HG02588 (cell line): Measurements from ENCODE around the gene TYW5.

Experiments used
- ATAC-seq: cut with Tn5 transposase; IDR thresholded peaks from one replicate; pipeline ENCODE4 v1.9.1; 2021; ENCODE audit warnings: mild to moderate bottlenecking, moderate library complexity; ENCODE audit not compliant: unreplicated experiment

The TYW5 gene

GRCh38 chr2:199975273-199975895, 20.1 kb upstream of the TYW5 start:
- ATAC-seq, result no peak

- no peak for ATAC-seq
Observed at GRCh38 chr2:199973703-199974102, 18.4 kb upstream of the TYW5 start.

DNA sequence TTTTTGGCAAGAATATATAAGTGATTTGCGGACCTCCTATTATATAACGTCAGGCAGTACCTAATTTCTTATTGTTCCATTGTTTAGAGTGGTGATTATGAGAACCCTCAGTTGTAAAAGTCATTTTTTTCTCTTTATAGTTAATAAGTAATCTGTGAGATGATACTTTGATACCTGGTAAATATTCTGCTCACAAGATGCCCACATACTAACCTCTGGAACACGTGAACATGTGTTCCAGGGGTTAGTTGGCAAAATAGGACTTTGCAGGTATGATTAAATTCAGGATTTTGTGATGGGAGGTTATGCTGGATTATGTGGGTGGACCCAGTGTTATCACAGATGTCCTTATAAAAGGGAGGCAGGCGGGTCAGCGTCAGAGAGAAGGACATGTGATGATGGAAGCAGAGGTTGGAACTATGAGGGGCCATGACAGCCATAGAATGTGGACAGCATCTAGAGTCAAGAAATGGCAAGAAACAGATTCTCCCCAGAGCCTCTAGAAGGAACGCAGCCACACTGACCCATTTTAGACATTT, 16.9 kb upstream of the TYW5 start:
- ATAC-seq, result no peak

DNA sequence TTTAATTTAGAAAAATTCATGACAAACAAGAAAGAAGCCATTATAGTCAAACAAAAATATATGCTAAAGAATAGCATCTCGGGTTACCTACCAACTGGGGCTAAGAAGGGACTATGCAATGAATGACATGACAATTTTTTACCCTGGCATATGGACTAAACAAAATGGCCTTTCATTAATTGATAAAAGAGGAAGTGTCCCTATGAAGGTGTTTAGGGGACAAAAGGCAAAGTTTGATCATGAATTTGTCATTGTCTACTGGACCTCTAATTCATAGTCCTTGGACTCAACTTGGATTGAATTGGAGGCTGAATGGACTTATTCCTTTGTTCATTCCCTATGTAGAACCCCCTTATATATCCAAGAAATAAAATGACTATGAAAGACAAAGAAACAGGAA, 12.8 kb upstream of the TYW5 start:
- no peak for ATAC-seq

- no peak for ATAC-seq
Observed at GRCh38 chr2:199966976-199967375, 11.7 kb upstream of the TYW5 start.

GRCh38 chr2:199966405-199966804, 11.1 kb upstream of the TYW5 start:
- no peak for ATAC-seq

DNA sequence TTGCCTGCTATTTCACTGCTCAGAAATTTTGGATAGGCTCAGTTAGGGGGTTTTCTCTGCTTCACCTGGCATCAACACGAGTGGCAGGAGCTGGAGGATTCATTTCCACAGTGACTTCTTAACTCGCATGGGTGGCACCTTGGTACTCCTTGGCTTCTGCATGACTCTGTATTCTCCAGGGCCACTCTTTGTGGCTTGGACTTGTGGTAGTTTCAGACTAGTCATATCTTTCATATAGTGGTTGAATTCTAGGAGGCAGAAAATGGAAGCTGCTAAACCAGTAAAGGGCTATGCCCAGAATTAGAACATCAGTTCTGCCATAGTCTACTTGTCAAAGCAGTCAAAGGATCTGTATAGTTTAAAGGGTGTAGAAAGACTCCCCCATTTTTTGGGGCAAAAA, 6.9 kb upstream of the TYW5 start:
- ATAC-seq, result peak; percentile 64

DNA sequence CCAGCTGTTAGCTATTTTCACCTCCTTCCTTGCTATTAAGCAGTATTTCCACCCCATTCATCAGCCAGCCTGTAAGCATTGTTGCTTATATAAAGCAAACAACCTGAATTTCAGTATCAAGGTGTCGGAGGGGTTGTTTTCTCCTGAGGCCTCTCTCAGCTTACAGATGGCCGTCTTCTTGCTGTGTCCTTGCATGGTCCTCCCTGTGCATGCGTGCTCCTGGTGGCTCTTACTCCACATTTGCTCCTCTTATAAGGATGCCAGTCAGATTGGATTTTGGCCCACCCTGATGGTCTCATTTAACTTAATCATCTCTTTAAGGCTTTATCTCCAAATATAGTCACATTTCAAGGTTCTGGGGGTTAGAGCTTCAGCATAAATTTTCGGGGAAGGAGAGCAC, 2.7 kb upstream of the TYW5 start:
- ATAC-seq, result no peak

DNA sequence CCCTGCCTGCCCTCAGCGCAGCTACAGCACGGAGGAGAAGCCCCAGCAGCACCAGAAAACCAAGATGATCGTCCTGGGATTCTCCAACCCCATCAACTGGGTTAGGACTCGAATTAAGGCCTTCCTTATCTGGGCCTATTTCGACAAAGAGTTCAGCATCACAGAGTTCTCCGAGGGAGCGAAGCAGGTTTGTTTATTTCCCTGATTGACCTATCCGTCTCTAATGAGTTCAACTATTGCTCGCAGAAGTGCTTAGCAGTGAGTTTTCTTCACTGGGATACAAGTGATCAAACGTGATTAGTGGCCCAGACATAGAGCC, 730 bp upstream of the TYW5 start:
- ATAC-seq, result no peak

- ATAC-seq, result peak; percentile 51
Observed at GRCh38 chr2:199955007-199955338, 318 bp downstream of the TYW5 start.

DNA sequence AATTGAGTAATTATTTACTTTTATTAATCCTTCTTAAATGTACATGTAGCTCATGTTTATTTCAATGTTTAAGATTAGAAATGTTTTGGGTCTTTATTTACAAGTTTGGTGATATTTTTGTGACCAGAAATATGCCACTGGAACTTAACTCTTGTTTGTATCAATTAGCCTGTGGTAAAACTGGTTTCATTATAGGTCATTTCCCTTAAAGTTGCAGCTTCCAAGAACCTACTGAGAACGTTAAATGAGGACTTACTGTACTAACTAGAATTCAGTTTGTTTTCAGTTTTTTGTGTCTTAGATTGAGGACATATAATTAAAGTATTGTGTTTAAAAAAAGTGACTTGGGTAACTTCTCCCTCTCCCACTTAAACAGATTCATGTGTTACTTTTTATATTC, 4.3 kb downstream of the TYW5 start:
- no peak for ATAC-seq

- no peak for ATAC-seq
Observed at GRCh38 chr2:199950396-199950795, 4.9 kb downstream of the TYW5 start.

DNA sequence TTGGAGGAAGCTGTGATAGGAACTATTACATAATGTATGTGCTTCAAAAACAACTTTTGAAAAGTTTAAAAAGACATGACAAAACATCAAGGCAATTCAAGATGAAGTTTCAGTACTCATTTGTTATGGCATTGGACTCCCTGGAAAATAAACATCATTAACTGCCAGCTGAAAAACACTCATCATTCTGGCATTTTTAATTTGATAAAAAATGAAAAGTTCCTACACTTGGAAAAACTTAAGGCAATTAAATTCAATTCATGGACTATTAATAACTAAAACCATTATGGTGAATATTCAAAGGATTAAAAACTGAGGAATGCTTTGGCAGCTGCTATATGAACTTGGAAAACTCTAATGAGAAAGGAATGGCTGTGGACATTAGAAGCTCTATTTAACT, 8.5 kb downstream of the TYW5 start:
- ATAC-seq, result no peak

DNA sequence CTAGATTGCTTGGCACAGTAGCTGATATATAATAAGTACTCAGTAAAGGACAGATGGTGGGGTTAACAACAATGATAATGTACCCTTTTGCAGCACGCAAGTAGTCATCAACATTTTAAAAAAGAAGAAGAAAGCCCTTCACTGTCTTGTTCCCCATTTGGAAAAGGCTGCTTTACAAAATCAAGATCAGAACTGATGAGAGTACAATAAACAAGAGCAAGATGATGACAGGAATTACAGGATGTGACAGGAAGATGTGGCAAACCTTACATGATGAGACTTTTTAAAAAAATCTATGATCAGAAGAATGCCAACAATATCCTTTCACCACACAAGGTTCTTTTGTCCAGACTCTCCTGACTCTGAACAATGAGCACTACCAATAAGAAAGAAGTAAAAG, 9.1 kb downstream of the TYW5 start:
- no peak for ATAC-seq

DNA sequence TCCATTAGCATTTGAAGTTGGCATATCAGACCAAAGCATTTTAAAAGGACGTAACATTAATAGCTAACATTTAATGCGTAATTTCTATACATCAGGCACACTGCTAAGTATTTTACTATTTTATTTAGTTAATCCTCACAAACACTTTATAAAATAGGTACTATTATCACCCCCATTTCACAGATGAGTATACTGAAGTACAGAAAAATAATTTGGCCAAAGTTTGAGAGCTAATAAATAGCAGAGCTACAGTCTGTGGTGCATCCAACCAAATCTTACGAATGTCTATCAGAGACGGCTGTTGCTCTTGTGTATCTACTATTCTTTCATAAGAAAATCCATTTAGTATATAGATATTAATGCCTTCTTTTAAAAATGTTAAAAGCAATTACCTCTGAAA, 11.9 kb downstream of the TYW5 start:
- no peak for ATAC-seq

- no peak for ATAC-seq
Observed at GRCh38 chr2:199940373-199940772, 14.9 kb downstream of the TYW5 start.

DNA sequence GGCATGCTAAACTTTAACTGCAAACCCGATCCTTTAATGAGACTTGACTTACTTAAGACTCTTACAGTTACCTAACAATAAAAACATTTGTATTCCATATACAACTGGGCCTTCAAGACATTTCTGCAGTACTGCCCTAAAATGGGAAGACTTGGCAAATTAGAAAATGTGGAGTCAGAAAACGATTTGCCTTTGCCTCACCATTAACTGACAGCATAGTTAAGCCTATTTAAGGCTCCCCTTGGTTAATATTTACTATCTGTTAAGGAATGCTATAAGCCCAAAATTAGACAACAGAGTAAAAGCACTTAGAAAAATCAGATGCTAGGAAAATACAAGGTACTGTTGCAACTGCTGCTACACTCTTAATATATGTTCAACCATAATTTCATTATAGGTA, 18.7 kb downstream of the TYW5 start:
- ATAC-seq, result no peak

GRCh38 chr2:199933466-199933865, 21.8 kb downstream of the TYW5 start:
- ATAC-seq, result no peak

DNA sequence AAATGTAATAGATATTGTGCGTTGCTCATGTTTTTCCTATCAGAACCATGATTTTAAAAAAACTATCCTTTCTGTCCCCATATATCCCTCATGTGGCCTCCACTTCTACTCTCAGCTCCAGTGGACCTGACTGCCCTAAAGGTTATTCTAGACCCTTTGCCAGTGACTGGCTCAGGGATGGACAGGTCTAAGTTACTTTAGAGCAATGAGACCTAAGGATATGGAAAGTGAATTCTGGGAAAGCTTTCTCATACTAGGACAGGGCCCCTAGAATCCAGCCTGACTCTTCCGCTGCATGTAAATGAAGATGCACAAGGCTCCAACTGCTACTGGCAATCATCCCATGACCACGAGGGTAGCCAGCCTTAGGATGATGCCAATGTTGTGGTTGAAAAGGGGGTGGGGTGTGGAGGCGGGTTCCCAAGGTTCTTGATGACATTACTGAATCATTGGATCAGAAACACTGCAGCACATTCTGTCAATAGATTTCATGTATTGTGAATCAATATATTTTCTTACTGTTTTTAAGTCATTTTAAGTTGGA, 22.9 kb downstream of the TYW5 start:
- no peak for ATAC-seq

GRCh38 chr2:199929262-199929661, 26.0 kb downstream of the TYW5 start:
- ATAC-seq, result no peak

GRCh38 chr2:199928626-199929025, 26.7 kb downstream of the TYW5 start:
- no peak for ATAC-seq

- no peak for ATAC-seq
Observed at GRCh38 chr2:199928226-199928625, 27.1 kb downstream of the TYW5 start.

GRCh38 chr2:199926806-199927205, 28.5 kb downstream of the TYW5 start:
- no peak for ATAC-seq
